Measurements from ENCODE around the gene TCF12. TPM values are rescaled to one million over a fixed set of nuclear protein-coding genes. Genes with fewer than 3 reads are reported as not detected.

Gene TCF12
- total and polyA plus RNA-seq, 2 donors (not counting 3 experiments of a cell fraction or from before 2014, with no cell fraction given): 72.1 to 133 TPM

- H3K4me3 ChIP-seq (replicated peaks in 1 of 3; ENCODE audit: insufficient read depth in 1 of 3, low read depth in 1 of 3, low read length in 3 of 3): no peak overlapping the region
- no peak overlapping the region for H2AFZ ChIP-seq (ENCODE audit: low read depth, low read length)
- no peak for TF ChIP-seq EZH2 (IDR thresholded peaks at IDR 0.05; ENCODE audit: borderline replicate concordance, low read depth, low read length, severe bottlenecking)
- TF ChIP-seq CTCF (IDR thresholded peaks at IDR 0.05; ENCODE audit: extremely low read depth in 1 of 2, insufficient read depth in 1 of 2, low read depth in 1 of 2, low read length in 2 of 2): peak; percentile 41 to 46
- H4K20me1 ChIP-seq (replicated peaks; ENCODE audit: control insufficient read depth, extremely low read depth, insufficient read depth, low read length): no peaks in the 10 kb centered on the region
- no peaks in the 10 kb centered on the region for H3K27me3 ChIP-seq (ENCODE audit: control insufficient read depth in 2 of 2, insufficient read depth in 2 of 2, low read length in 2 of 2)
- peak; percentile 54 for FAIRE-seq
- no peaks in the 10 kb centered on the region for H3K36me3 ChIP-seq (ENCODE audit: control insufficient read depth in 2 of 2, extremely low read depth in 1 of 2, insufficient read depth in 2 of 2, low read length in 2 of 2)
- dilution Hi-C loops (cut with MboI; ENCODE audit: extremely low pct_ligation_motif_present, low sequenced_read_pairs) (no loop called here), intact Hi-C loops (cut with micrococcal nuclease) (loop anchor here (1.0 to 2.0 kb wide), 4 partner anchors 48 to 378 kb away; partner anchors contain the start of gene ZNF280D)
- DNase-seq (ENCODE audit: low read depth, low spot score): peak; percentile 31
- no peaks in the 10 kb centered on the region for H3K79me2 ChIP-seq (ENCODE audit: control insufficient read depth, insufficient read depth, low read length)
- no TSS peak for BruUV-seq (replicated peaks)
- H3K9ac ChIP-seq (replicated peaks; ENCODE audit: extremely low read depth, insufficient read depth, low read length): no peak overlapping the region
- ChIA-PET POLR2A (interaction anchor here (0.6 kb wide), 1 partner anchor 415 kb away, joined by 4 read pairs; no protein-coding TSS in a partner anchor), CTCF (interaction anchor here (0.9 to 5.1 kb wide), 11 partner anchors 19 to 381 kb away, joined by 3 to 89 read pairs (median 5); no protein-coding TSS in a partner anchor)
- H3K27ac ChIP-seq (ENCODE audit: insufficient read depth, low read depth, low read length): no peak overlapping the region
- H3K9me3 ChIP-seq (replicated peaks; ENCODE audit: control insufficient read depth, insufficient read depth, low read length): no peaks in the 10 kb centered on the region
- H3K4me2 ChIP-seq (ENCODE audit: insufficient read depth, low read length): no peak overlapping the region
- peaks cover 16% of the 10 kb centered on the region for H3K4me1 ChIP-seq (ENCODE audit: control insufficient read depth, extremely low read depth, insufficient read depth, low read length)
- H3K9me1 ChIP-seq (replicated peaks; ENCODE audit: control insufficient read depth, extremely low read depth, insufficient read depth, low read length): no peaks in the 10 kb centered on the region
Measured at GRCh38 chr15:56869573-56869972, 48.9 kb upstream of the TCF12 start.

GRCh38 chr15:56871185-56871584, 47.3 kb upstream of the TCF12 start:
- Histone ChIP-seq H3K27ac (ENCODE audit: insufficient read depth, low read depth, low read length) (peak overlapping the region; percentile 58), H3K9ac (replicated peaks; ENCODE audit: extremely low read depth, insufficient read depth, low read length) (peak overlapping the region; percentile 18), H3K4me1 (ENCODE audit: control insufficient read depth, extremely low read depth, insufficient read depth, low read length) (peaks cover 16% of the 10 kb centered on the region), H2AFZ (ENCODE audit: low read depth, low read length) (no peak overlapping the region), H3K4me3 (replicated peaks in 1 of 3; ENCODE audit: insufficient read depth in 1 of 3, low read depth in 1 of 3, low read length in 3 of 3) (no peak overlapping the region), H3K9me1 (replicated peaks; ENCODE audit: control insufficient read depth, extremely low read depth, insufficient read depth, low read length) (no peaks in the 10 kb centered on the region), H3K9me3 (replicated peaks; ENCODE audit: control insufficient read depth, insufficient read depth, low read length) (no peaks in the 10 kb centered on the region), H3K4me2 (ENCODE audit: insufficient read depth, low read length) (peak overlapping the region; percentile 63), H4K20me1 (replicated peaks; ENCODE audit: control insufficient read depth, extremely low read depth, insufficient read depth, low read length) (no peaks in the 10 kb centered on the region), H3K79me2 (ENCODE audit: control insufficient read depth, insufficient read depth, low read length) (no peaks in the 10 kb centered on the region), H3K36me3 (ENCODE audit: control insufficient read depth in 2 of 2, extremely low read depth in 1 of 2, insufficient read depth in 2 of 2, low read length in 2 of 2) (no peaks in the 10 kb centered on the region), H3K27me3 (ENCODE audit: control insufficient read depth in 2 of 2, insufficient read depth in 2 of 2, low read length in 2 of 2) (no peaks in the 10 kb centered on the region)
- no TSS peak for BruUV-seq (replicated peaks)
- ChIA-PET CTCF (interaction anchor here (0.8 to 5.1 kb wide), 5 partner anchors 12 to 380 kb away, joined by 3 to 89 read pairs (median 28); no protein-coding TSS in a partner anchor), POLR2A (interaction anchor here (0.8 to 1.0 kb wide), 2 partner anchors 47 to 106 kb away, joined by 3 read pairs; partner anchors contain the start of gene TCF12)
- TF ChIP-seq POLR2AphosphoS5 (IDR thresholded peaks at IDR 0.05; ENCODE audit: insufficient read depth, low read depth, low read length): peak; percentile 20
- TF ChIP-seq MAX (IDR thresholded peaks at IDR 0.05; ENCODE audit: insufficient read depth, insufficient read length): no peak
- peak; percentile 92 for TF ChIP-seq JUN (IDR thresholded peaks at IDR 0.05; ENCODE audit: borderline replicate concordance, insufficient read depth, insufficient read length, low read depth)
- no peak for TF ChIP-seq EZH2 (IDR thresholded peaks at IDR 0.05; ENCODE audit: borderline replicate concordance, low read depth, low read length, severe bottlenecking)
- TF ChIP-seq FOS (IDR thresholded peaks at IDR 0.05; ENCODE audit: borderline replicate concordance, insufficient read depth, low read length): peak; percentile 90
- no peak for TF ChIP-seq MYC (IDR thresholded peaks at IDR 0.05; ENCODE audit: low read depth, low read length)
- TF ChIP-seq GATA2 (IDR thresholded peaks at IDR 0.05; ENCODE audit: insufficient read depth, insufficient read length, low read depth, low read length): no peak
- TF ChIP-seq CTCF (IDR thresholded peaks at IDR 0.05; ENCODE audit: extremely low read depth in 1 of 2, insufficient read depth in 1 of 2, low read depth in 1 of 2, low read length in 2 of 2): no peak
- DNase-seq (ENCODE audit: low read depth, low spot score) (peak; percentile 85), FAIRE-seq (peak; percentile 90)
- intact Hi-C loops (cut with micrococcal nuclease): loop anchor here (1.0 kb wide), 1 partner anchor 16 kb away; no protein-coding TSS in a partner anchor
- dilution Hi-C loops (cut with MboI; ENCODE audit: extremely low pct_ligation_motif_present, low sequenced_read_pairs): no loop called here
